HepG2 (cell line): ENCODE measurements around the gene NTN5. TPM values are rescaled to one million over a fixed set of nuclear protein-coding genes. Genes with fewer than 3 reads are reported as not detected.

Source experiments
- ARNT ChIP-seq: fragments of 450-650 bp; IDR thresholded peaks from 2 replicates; pipeline ENCODE4 v1.6.1; 2017
- ATM ChIP-seq: fragments of 450-650 bp; IDR thresholded peaks from 2 replicates; pipeline ENCODE4 v1.7.1; 2017; ENCODE audit warnings: mild to moderate bottlenecking, borderline replicate concordance
- BRCA1 ChIP-seq: sonication (generic); formaldehyde crosslinking; IDR thresholded peaks from 2 replicates; pipeline ENCODE4 v1.4.0; 2020; ENCODE audit warnings: missing genetic modification reagents
- EEA1 ChIP-seq: sonication (generic); formaldehyde crosslinking; IDR thresholded peaks from 2 replicates; pipeline ENCODE4 v1.5.1; 2020; ENCODE audit warnings: mild to moderate bottlenecking, missing genetic modification reagents, borderline replicate concordance
- GPN1 ChIP-seq: sonication (generic); formaldehyde crosslinking; IDR thresholded peaks from 2 replicates; pipeline ENCODE4 v1.5.1; 2020; ENCODE audit warnings: missing genetic modification reagents, borderline replicate concordance
- NR2C2 ChIP-seq: sonication (generic); formaldehyde crosslinking; IDR thresholded peaks from 2 replicates; pipeline ENCODE4 v1.4.0; 2020; ENCODE audit warnings: missing genetic modification reagents, mild to moderate bottlenecking, moderate library complexity, borderline replicate concordance
- PHF21A ChIP-seq: sonication (generic); formaldehyde crosslinking; IDR thresholded peaks from 2 replicates; pipeline ENCODE4 v1.5.0; 2020; ENCODE audit warnings: mild to moderate bottlenecking, missing genetic modification reagents
- RBM22 ChIP-seq: fragments of 200-400 bp; formaldehyde crosslinking; optimal IDR thresholded peaks from 2 replicates; pipeline ENCODE3; 2017; ENCODE audit warnings: mild to moderate bottlenecking, low read length, moderate library complexity
- SAFB2 ChIP-seq: sonication (generic); formaldehyde crosslinking; IDR thresholded peaks from 2 replicates; pipeline ENCODE4 v1.5.1; 2020; ENCODE audit warnings: missing genetic modification reagents, low read depth, mild to moderate bottlenecking, borderline replicate concordance
- TCF12 ChIP-seq, 2 experiments: fragments of 450-650 bp in 1 of 2; sonication (generic) in 1 of 2; formaldehyde crosslinking in 1 of 2; IDR thresholded peaks; 2 replicates each; pipeline versions ENCODE4 v1.6.1 to v1.8.0; 2017 to 2022; ENCODE audit warnings: antibody characterized with exemption in 1 of 2, mild to moderate bottlenecking in 1 of 2, missing genetic modification reagents in 1 of 2, moderate library complexity in 1 of 2
- THAP11 ChIP-seq: IDR thresholded peaks from 2 replicates; pipeline ENCODE4 v1.6.1; 2016; ENCODE audit warnings: missing biosample characterization, missing genetic modification reagents
- TP53 ChIP-seq: sonication (generic); formaldehyde crosslinking; conservative IDR thresholded peaks from 2 replicates; pipeline ENCODE4 v1.4.0; 2020; ENCODE audit warnings: missing genetic modification reagents
- ZBTB21 ChIP-seq: sonication (generic); formaldehyde crosslinking; IDR thresholded peaks from 2 replicates; pipeline ENCODE4 v1.4.0; 2020; ENCODE audit warnings: missing genetic modification reagents
- ZMYM2 ChIP-seq: sonication (generic); formaldehyde crosslinking; IDR thresholded peaks from 2 replicates; pipeline ENCODE4 v1.8.0; 2022; ENCODE audit warnings: mild to moderate bottlenecking, missing genetic modification reagents
- ZNF549 ChIP-seq: sonication (generic); formaldehyde crosslinking; IDR thresholded peaks from 2 replicates; pipeline ENCODE4 v1.5.0; 2020; ENCODE audit warnings: missing genetic modification reagents
- ZNF597 ChIP-seq: sonication (generic); formaldehyde crosslinking; IDR thresholded peaks from 2 replicates; pipeline ENCODE4 v1.5.0; 2020; ENCODE audit warnings: missing genetic modification reagents
- ZNF704 ChIP-seq: sonication (generic); formaldehyde crosslinking; IDR thresholded peaks from 2 replicates; pipeline ENCODE4 v1.8.1; 2023; ENCODE audit warnings: mild to moderate bottlenecking, inconsistent platforms, moderate library complexity, missing genetic modification reagents, borderline replicate concordance
- ZNF839 ChIP-seq: sonication (generic); formaldehyde crosslinking; IDR thresholded peaks from 2 replicates; pipeline ENCODE4 v1.4.0; 2020; ENCODE audit warnings: missing genetic modification reagents, mild to moderate bottlenecking, borderline replicate concordance
- ZSCAN29 ChIP-seq: sonication (generic); formaldehyde crosslinking; conservative IDR thresholded peaks from 2 replicates; pipeline ENCODE4 v1.4.0; 2020; ENCODE audit warnings: mild to moderate bottlenecking, missing genetic modification reagents
- polyA plus RNA-seq, 8 experiments: library from polyadenylated mRNA; depleted of rRNA in 3 of 8; stranded (reverse) in 7 of 8; unstranded in 1 of 8; fragments of >200 nt; fragmentation: Illumina TruSeq in 4 of 8; extraction: Trizol in 4 of 8; gene quantifications; 2 replicates each; pipeline versions ENCODE4 v1.2.1 to v1.2.3, GENCODE V29; 2011 to 2016; ENCODE audit warnings: low read depth in 4 of 8, missing spikeins in 1 of 8, mixed read lengths in 1 of 8; ENCODE audit not compliant: insufficient read depth in 1 of 8
- total RNA-seq, 5 experiments: library from RNA; depleted of rRNA; stranded (reverse); fragments of >200 nt; fragmentation: Illumina TruSeq; extraction: Trizol; gene quantifications; 2 replicates each; pipeline ENCODE4 v1.2.3, GENCODE V29; 2016; ENCODE audit warnings: low read depth in 1 of 5
- TF ChIP-seq, protein P1 (sequence below): IDR thresholded peaks from 2 replicates; pipeline ENCODE4 v1.6.1; 2016
- TF ChIP-seq, protein P2 (sequence below): sonication (generic); formaldehyde crosslinking; IDR thresholded peaks from 2 replicates; pipeline ENCODE4 v1.8.1; 2023; ENCODE audit warnings: mild to moderate bottlenecking, missing genetic modification reagents
- TF ChIP-seq, protein P3 (sequence below): sonication (generic); formaldehyde crosslinking; IDR thresholded peaks from 2 replicates; pipeline ENCODE4 v1.4.0; 2020; ENCODE audit warnings: missing genetic modification reagents, borderline replicate concordance

Gene NTN5
- total and polyA plus RNA-seq, 2 of the 13 experiments (the other 11 are each of a cell fraction or from before 2014, with no cell fraction given) = 0.05 TPM; not detected in 1

GRCh38 chr19:48637449-48637947, 35.3 kb downstream of the NTN5 start (continued):
- TF ChIP-seq ZNF597 (CRISPR knock-in tag) = no peak
- no peak for TF ChIP-seq ARNT
- TF ChIP-seq TP53 (CRISPR knock-in tag) = no peak
- TF ChIP-seq NR2C2 = peak; percentile 49
- TF ChIP-seq EEA1 (CRISPR knock-in tag) = no peak; the same call in 1 of the 2 replicates
- no peak for TF ChIP-seq ZBTB21 (CRISPR knock-in tag)
- TF ChIP-seq, protein P1, sequence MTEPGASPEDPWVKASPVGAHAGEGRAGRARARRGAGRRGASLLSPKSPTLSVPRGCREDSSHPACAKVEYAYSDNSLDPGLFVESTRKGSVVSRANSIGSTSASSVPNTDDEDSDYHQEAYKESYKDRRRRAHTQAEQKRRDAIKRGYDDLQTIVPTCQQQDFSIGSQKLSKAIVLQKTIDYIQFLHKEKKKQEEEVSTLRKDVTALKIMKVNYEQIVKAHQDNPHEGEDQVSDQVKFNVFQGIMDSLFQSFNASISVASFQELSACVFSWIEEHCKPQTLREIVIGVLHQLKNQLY (CRISPR knock-in tag) = 0 out of 2 replicates have a peak, but pooled peaks have one; percentile 67
- TF ChIP-seq, protein P2, sequence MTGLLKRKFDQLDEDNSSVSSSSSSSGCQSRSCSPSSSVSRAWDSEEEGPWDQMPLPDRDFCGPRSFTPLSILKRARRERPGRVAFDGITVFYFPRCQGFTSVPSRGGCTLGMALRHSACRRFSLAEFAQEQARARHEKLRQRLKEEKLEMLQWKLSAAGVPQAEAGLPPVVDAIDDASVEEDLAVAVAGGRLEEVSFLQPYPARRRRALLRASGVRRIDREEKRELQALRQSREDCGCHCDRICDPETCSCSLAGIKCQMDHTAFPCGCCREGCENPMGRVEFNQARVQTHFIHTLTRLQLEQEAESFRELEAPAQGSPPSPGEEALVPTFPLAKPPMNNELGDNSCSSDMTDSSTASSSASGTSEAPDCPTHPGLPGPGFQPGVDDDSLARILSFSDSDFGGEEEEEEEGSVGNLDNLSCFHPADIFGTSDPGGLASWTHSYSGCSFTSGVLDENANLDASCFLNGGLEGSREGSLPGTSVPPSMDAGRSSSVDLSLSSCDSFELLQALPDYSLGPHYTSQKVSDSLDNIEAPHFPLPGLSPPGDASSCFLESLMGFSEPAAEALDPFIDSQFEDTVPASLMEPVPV = peak; percentile 82; the same call in 1 of the 2 replicates
- TF ChIP-seq ZNF704 (CRISPR knock-in tag) = peak; percentile 77; the same call in 1 of the 2 replicates
- peak; percentile 85; the same call in 1 of the 2 replicates for TF ChIP-seq ZNF839
- no peak for TF ChIP-seq GPN1 (CRISPR knock-in tag)
- no peak for TF ChIP-seq TCF12 (IDR thresholded peaks at IDR 0.05)
- 0 out of 2 replicates have a peak, but pooled peaks have one; percentile 20 for TF ChIP-seq TCF12 (CRISPR knock-in tag; IDR thresholded peaks at IDR 0.05)
- TF ChIP-seq ZMYM2 (CRISPR knock-in tag) = no peak
- no peak for TF ChIP-seq SAFB2 (CRISPR knock-in tag)
- TF ChIP-seq RBM22 = no peak
- peak; percentile 77; the same call in 1 of the 2 replicates for TF ChIP-seq PHF21A (CRISPR knock-in tag)
- no peak for TF ChIP-seq ZNF549 (CRISPR knock-in tag)
- no peak for TF ChIP-seq BRCA1 (CRISPR knock-in tag)
- TF ChIP-seq THAP11 (CRISPR knock-in tag) = peak; percentile 78
- no peak; the same call in 1 of the 2 replicates for TF ChIP-seq ZSCAN29 (CRISPR knock-in tag)
- TF ChIP-seq, protein P3, sequence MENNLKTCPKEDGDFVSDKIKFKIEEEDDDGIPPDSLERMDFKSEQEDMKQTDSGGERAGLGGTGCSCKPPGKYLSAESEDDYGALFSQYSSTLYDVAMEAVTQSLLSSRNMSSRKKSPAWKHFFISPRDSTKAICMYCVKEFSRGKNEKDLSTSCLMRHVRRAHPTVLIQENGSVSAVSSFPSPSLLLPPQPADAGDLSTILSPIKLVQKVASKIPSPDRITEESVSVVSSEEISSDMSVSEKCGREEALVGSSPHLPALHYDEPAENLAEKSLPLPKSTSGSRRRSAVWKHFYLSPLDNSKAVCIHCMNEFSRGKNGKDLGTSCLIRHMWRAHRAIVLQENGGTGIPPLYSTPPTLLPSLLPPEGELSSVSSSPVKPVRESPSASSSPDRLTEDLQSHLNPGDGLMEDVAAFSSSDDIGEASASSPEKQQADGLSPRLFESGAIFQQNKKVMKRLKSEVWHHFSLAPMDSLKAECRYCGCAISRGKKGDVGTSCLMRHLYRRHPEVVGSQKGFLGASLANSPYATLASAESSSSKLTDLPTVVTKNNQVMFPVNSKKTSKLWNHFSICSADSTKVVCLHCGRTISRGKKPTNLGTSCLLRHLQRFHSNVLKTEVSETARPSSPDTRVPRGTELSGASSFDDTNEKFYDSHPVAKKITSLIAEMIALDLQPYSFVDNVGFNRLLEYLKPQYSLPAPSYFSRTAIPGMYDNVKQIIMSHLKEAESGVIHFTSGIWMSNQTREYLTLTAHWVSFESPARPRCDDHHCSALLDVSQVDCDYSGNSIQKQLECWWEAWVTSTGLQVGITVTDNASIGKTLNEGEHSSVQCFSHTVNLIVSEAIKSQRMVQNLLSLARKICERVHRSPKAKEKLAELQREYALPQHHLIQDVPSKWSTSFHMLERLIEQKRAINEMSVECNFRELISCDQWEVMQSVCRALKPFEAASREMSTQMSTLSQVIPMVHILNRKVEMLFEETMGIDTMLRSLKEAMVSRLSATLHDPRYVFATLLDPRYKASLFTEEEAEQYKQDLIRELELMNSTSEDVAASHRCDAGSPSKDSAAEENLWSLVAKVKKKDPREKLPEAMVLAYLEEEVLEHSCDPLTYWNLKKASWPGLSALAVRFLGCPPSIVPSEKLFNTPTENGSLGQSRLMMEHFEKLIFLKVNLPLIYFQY (CRISPR knock-in tag) = 0 out of 2 replicates have a peak, but pooled peaks have one; percentile 54
- no peak for TF ChIP-seq ATM
